H1 (cell line): ENCODE data around the gene LARP4B. TPM values are rescaled to one million over a fixed set of nuclear protein-coding genes. Genes with fewer than 3 reads are reported as not detected.

Experiments
- CTCF ChIA-PET: fragments of 300-600 bp; sonication (Branson Sonifier 250); formaldehyde crosslinking; loops from one replicate; lab custom pipeline; 2021; ENCODE audit not compliant: partially characterized antibody; lab: Charles Lee
- POLR2A ChIA-PET: fragments of 300-600 bp; sonication (Branson Sonifier 250); formaldehyde crosslinking; loops from one replicate; lab custom pipeline; 2021; ENCODE audit warnings: inconsistent platforms; ENCODE audit not compliant: partially characterized antibody; lab: Charles Lee
- DNase-seq, 2 experiments: peaks; one replicate each; pipeline versions ENCODE4 v3.0.0 to v3.0.0-alpha.2; 2010 to 2022; ENCODE audit warnings: low spot score in 2 of 2, low read depth in 1 of 2, mixed read lengths in 1 of 2
- FAIRE-seq: peaks from 2 replicates; lab custom pipeline; 2011; peaks lifted over from hg19 to GRCh38; lab: Jason Lieb, UNC
- H2AFZ ChIP-seq: 2 replicates; pipeline ENCODE4 v1.8.1; 2012; ENCODE audit warnings: low read length, inconsistent platforms
- H2AK5ac ChIP-seq: 2 replicates; pipeline ENCODE4 v1.6.1; 2013; ENCODE audit warnings: low read depth, low read length
- H2BK120ac ChIP-seq: replicated peaks from 2 replicates; pipeline ENCODE3; 2013; ENCODE audit warnings: low read depth, low read length, inconsistent platforms
- H2BK12ac ChIP-seq: 2 replicates; pipeline ENCODE4 v1.6.1; 2013; ENCODE audit warnings: low read depth, low read length
- H2BK15ac ChIP-seq: 2 replicates; pipeline ENCODE4 v1.6.1; 2013; ENCODE audit warnings: low read length
- H2BK20ac ChIP-seq: 2 replicates; pipeline ENCODE4 v1.6.1; 2013; ENCODE audit warnings: low read length
- H2BK5ac ChIP-seq: 2 replicates; pipeline ENCODE4 v1.6.1; 2013; ENCODE audit warnings: low read depth, low read length
- H3K14ac ChIP-seq: 2 replicates; pipeline ENCODE4 v1.6.1; 2013; ENCODE audit warnings: inconsistent platforms; ENCODE audit not compliant: insufficient read length
- H3K18ac ChIP-seq: 2 replicates; pipeline ENCODE4 v1.6.1; 2013; ENCODE audit warnings: low read length; ENCODE audit errors: extremely low read depth
- H3K23ac ChIP-seq: 2 replicates; pipeline ENCODE4 v1.6.1; 2013; ENCODE audit warnings: inconsistent platforms; ENCODE audit not compliant: insufficient read length
- H3K23me2 ChIP-seq: 2 replicates; pipeline ENCODE4 v1.6.1; 2013; ENCODE audit warnings: low read depth, low read length
- H3K27ac ChIP-seq: 2 replicates; pipeline ENCODE4 v1.6.1; 2011; ENCODE audit warnings: low read depth, low read length, inconsistent platforms
- H3K27me3 ChIP-seq, 4 experiments: replicated peaks in 1 of 4; 1 replicate in 1 of 4; 2 replicates in 3 of 4; pipeline versions ENCODE4 v1.6.1 to v1.8.1; 2011 to 2013; ENCODE audit warnings: low read length in 3 of 4, mild to moderate bottlenecking in 3 of 4, inconsistent platforms in 2 of 4, mixed read lengths in 2 of 4, moderate library complexity in 1 of 4; ENCODE audit not compliant: control insufficient read depth in 3 of 4, insufficient read depth in 3 of 4; ENCODE audit errors: extremely low read depth in 1 of 4
- H3K36me3 ChIP-seq, 4 experiments: 2 replicates each; pipeline versions ENCODE4 v1.6.1 to v1.8.1; 2011 to 2013; ENCODE audit warnings: mild to moderate bottlenecking in 4 of 4, low read length in 3 of 4, moderate library complexity in 2 of 4, control low read depth in 1 of 4, inconsistent platforms in 1 of 4; ENCODE audit not compliant: insufficient read depth in 4 of 4, control insufficient read depth in 2 of 4
- H3K4ac ChIP-seq: replicated peaks from 2 replicates; pipeline ENCODE3; 2013; ENCODE audit warnings: low read length, low read depth, mixed read lengths, inconsistent platforms; ENCODE audit not compliant: insufficient read length
- H3K4me1 ChIP-seq, 4 experiments: replicated peaks in 1 of 4; 1 replicate in 1 of 4; 2 replicates in 3 of 4; pipeline versions ENCODE4 v1.6.1 to v1.8.1; 2011 to 2013; ENCODE audit warnings: low read length in 3 of 4, inconsistent platforms in 2 of 4, mixed read lengths in 1 of 4; ENCODE audit not compliant: insufficient read depth in 4 of 4, control insufficient read depth in 3 of 4
- H3K4me2 ChIP-seq, 2 experiments: 2 replicates each; pipeline versions ENCODE4 v1.6.1 to v1.8.1; 2011 to 2013; ENCODE audit warnings: low read depth in 2 of 2, low read length in 2 of 2, control low read depth in 1 of 2, inconsistent platforms in 1 of 2, mild to moderate bottlenecking in 1 of 2; ENCODE audit not compliant: insufficient read depth in 1 of 2
- H3K4me3 ChIP-seq, 4 experiments: fragments of 200-600, 300-600 bp in 1 of 4; sonication (generic), shearing (Covaris generic), sonication (Bioruptor Twin) in 1 of 4; 2 replicates each; pipeline versions ENCODE4 v1.5.1 to v1.8.1; 2011 to 2016; ENCODE audit warnings: low read length in 4 of 4, low read depth in 3 of 4, control low read depth in 2 of 4, inconsistent platforms in 2 of 4, mild to moderate bottlenecking in 2 of 4, mixed read lengths in 1 of 4, moderate library complexity in 1 of 4; ENCODE audit not compliant: insufficient read depth in 2 of 4; ENCODE audit errors: extremely low read depth in 1 of 4
- H3K56ac ChIP-seq: replicated peaks from 2 replicates; pipeline ENCODE3; 2013; ENCODE audit warnings: low read depth, mild to moderate bottlenecking, mixed read lengths, low read length, inconsistent platforms; ENCODE audit not compliant: insufficient read length
- H3K79me1 ChIP-seq: 2 replicates; pipeline ENCODE4 v1.6.1; 2013; ENCODE audit warnings: low read depth, low read length, control low read depth
- H3K79me2 ChIP-seq, 2 experiments: 2 replicates each; pipeline versions ENCODE4 v1.6.1 to v1.8.1; 2012 to 2013; ENCODE audit warnings: low read length in 2 of 2, mild to moderate bottlenecking in 2 of 2, inconsistent platforms in 1 of 2; ENCODE audit not compliant: insufficient read depth in 2 of 2, control insufficient read depth in 1 of 2
- H3K9ac ChIP-seq, 4 experiments: replicated peaks in 1 of 4; 1 replicate in 1 of 4; 2 replicates in 3 of 4; pipeline versions ENCODE4 v1.6.1 to v1.8.1; 2011 to 2013; ENCODE audit warnings: low read depth in 3 of 4, low read length in 3 of 4, control low read depth in 2 of 4, mild to moderate bottlenecking in 2 of 4, moderate library complexity in 2 of 4, inconsistent platforms in 1 of 4; ENCODE audit errors: extremely low read depth in 1 of 4
- H3K9me3 ChIP-seq, 2 experiments: 2 replicates each; pipeline versions ENCODE4 v1.6.1 to v1.8.1; 2012 to 2013; ENCODE audit warnings: mild to moderate bottlenecking in 2 of 2, moderate library complexity in 2 of 2, control low read depth in 1 of 2, inconsistent platforms in 1 of 2, low read depth in 1 of 2, low read length in 1 of 2, mixed read lengths in 1 of 2; ENCODE audit not compliant: insufficient read depth in 2 of 2
- H4K20me1 ChIP-seq, 2 experiments: replicated peaks in 1 of 2; 2 replicates each; pipeline versions ENCODE3 to v1.8.1; 2011 to 2013; ENCODE audit warnings: inconsistent platforms in 2 of 2, low read length in 2 of 2, mild to moderate bottlenecking in 1 of 2; ENCODE audit not compliant: insufficient read depth in 2 of 2, control insufficient read depth in 1 of 2
- H4K5ac ChIP-seq: 2 replicates; pipeline ENCODE4 v1.6.1; 2013; ENCODE audit warnings: low read length, low read depth, mixed read lengths, inconsistent platforms; ENCODE audit not compliant: insufficient read length
- H4K8ac ChIP-seq: 2 replicates; pipeline ENCODE4 v1.8.0; 2013; ENCODE audit warnings: mild to moderate bottlenecking, moderate library complexity, low read length, inconsistent platforms; ENCODE audit not compliant: insufficient read depth; ENCODE audit errors: extremely low read depth
- H4K91ac ChIP-seq: replicated peaks from 2 replicates; pipeline ENCODE3; 2013; ENCODE audit warnings: low read length, mixed read lengths, inconsistent platforms; ENCODE audit not compliant: insufficient read length
- BACH1 ChIP-seq: IDR thresholded peaks from 2 replicates; pipeline ENCODE4 v1.6.1; 2012; ENCODE audit warnings: low read length, improper control_type of control experiment
- CEBPB ChIP-seq: IDR thresholded peaks from 2 replicates; pipeline ENCODE4 v1.6.1; 2012; ENCODE audit warnings: low read depth, low read length
- EZH2 ChIP-seq: fragments of 200-600 bp; sonication (generic); IDR thresholded peaks from 2 replicates; pipeline ENCODE4 v1.7.1; 2012; ENCODE audit warnings: low read depth, mild to moderate bottlenecking, moderate library complexity, low read length, inconsistent platforms; ENCODE audit not compliant: severe bottlenecking
- GTF2F1 ChIP-seq: IDR thresholded peaks from 2 replicates; pipeline ENCODE4 v1.6.1; 2012; ENCODE audit warnings: low read depth, low read length, improper control_type of control experiment, borderline replicate concordance
- PHF8 ChIP-seq: fragments of 200-600 bp; sonication (generic); conservative IDR thresholded peaks from 2 replicates; pipeline ENCODE4 v1.7.1; 2012; ENCODE audit warnings: low read depth, mild to moderate bottlenecking, inconsistent platforms, low read length, moderate library complexity
- SIRT6 ChIP-seq: IDR thresholded peaks from one replicate; pipeline ENCODE4 v1.7.1; 2012; ENCODE audit warnings: low read length, inconsistent platforms
- SP4 ChIP-seq: IDR thresholded peaks from 2 replicates; pipeline ENCODE4 v1.6.1; 2012; ENCODE audit warnings: low read length, inconsistent platforms
- YY1 ChIP-seq: IDR thresholded peaks from 2 replicates; pipeline ENCODE4 v1.6.1; 2011; ENCODE audit warnings: low read depth, mild to moderate bottlenecking, low read length
- WGBS, 2 experiments: shearing (Covaris generic) in 1 of 2; methylation state at CpG; one replicate each; pipeline versions ENCODE4 v1.1.6 to v1.1.7; 2013 to 2015; ENCODE audit warnings: low lambda C conversion rate in 2 of 2, mixed read lengths in 2 of 2, inconsistent platforms in 1 of 2, low coverage in 1 of 2, missing lambda C conversion rate in 1 of 2; ENCODE audit not compliant: insufficient replicate concordance in 2 of 2, insufficient coverage in 1 of 2, insufficient read length in 1 of 2; ENCODE audit errors: extremely low coverage in 1 of 2, missing lambda C conversion rate in 1 of 2; 5-methylcytosine and 5-hydroxymethylcytosine counted together
- polyA plus RNA-seq, 7 experiments: library from polyadenylated mRNA; depleted of rRNA in 3 of 7; stranded (reverse) in 5 of 7; unstranded in 2 of 7; fragments of >200 nt in 5 of 7; fragments of 200-250 nt in 2 of 7; gene quantifications; 1 replicate in 5 of 7; 2 replicates in 1 of 7; 4 replicates in 1 of 7; pipeline versions ENCODE4 v1.2.1 to v1.2.3, GENCODE V29; 2011 to 2013; ENCODE audit warnings: missing spikeins in 2 of 7, mixed read lengths in 2 of 7
- total RNA-seq: library from RNA; stranded (reverse); fragmentation: NEBNext Ultra II Directional; extraction: Animal tissue kit (Norgen Biotek cat#: 25700); gene quantifications from 2 replicates; pipeline ENCODE4 v1.2.1, GENCODE V29; 2021

LARP4B gene
- total and polyA plus RNA-seq, 2 of the 8 experiments (the other 6 are each of a cell fraction or from before 2014, with no cell fraction given) = 20.1 to 78.6 TPM

GRCh38 chr10:792083-792791 is 139.3 kb downstream of the LARP4B start:
- Histone ChIP-seq H3K79me1 (no peaks in the 10 kb centered on the region), H2AK5ac (no peak overlapping the region), H3K27ac (no peak overlapping the region), H2BK15ac (no peak overlapping the region), H3K56ac (no peak overlapping the region), H3K4me2 (no peak overlapping the region), H4K20me1 (peaks cover 0 to 2% of the 10 kb centered on the region in 2 experiments), H3K4me1 (peaks cover 0 to 3% (median 0%) of the 10 kb centered on the region in 4 experiments; a peak in 3 of 7 replicates), H3K79me2 (no peaks in the 10 kb centered on the region), H4K91ac (no peak overlapping the region), H3K9ac (no peak overlapping the region), H3K4me3 (no peak overlapping the region), H2AFZ (no peak overlapping the region), H3K23ac (no peak overlapping the region), H3K36me3 (no peaks in the 10 kb centered on the region), H2BK20ac (no peak overlapping the region), H2BK5ac (no peak overlapping the region), H3K27me3 (peaks cover 0 to 4% (median 0%) of the 10 kb centered on the region in 4 experiments; a peak in 2 of 7 replicates), H3K9me3 (peaks cover 11 to 14% of the 10 kb centered on the region in 2 experiments; a peak in 3 of 4 replicates), H4K5ac (no peak overlapping the region), H2BK12ac (no peak overlapping the region), H4K8ac (no peak overlapping the region), H3K4ac (no peak overlapping the region), H2BK120ac (no peak overlapping the region), H3K14ac (no peak overlapping the region), H3K18ac (no peak overlapping the region), H3K23me2 (no peaks in the 10 kb centered on the region)
- POLR2A ChIA-PET = no interaction called here
- DNase-seq (no peak), FAIRE-seq (no peak)
- CTCF ChIA-PET = interaction anchor here (0.6 to 1.6 kb wide), 5 partner anchors 18 to 393 kb away, joined by 3 to 4 read pairs (median 3); no protein-coding TSS in a partner anchor
- 88% methylated on average over 12 of the region's 16 CpGs; no CpG with 5 or more reads in 1 of the 2 experiments for WGBS, 2 experiments
- no peak for TF ChIP-seq EZH2
- no peak for TF ChIP-seq GTF2F1
- TF ChIP-seq CEBPB = no peak
- TF ChIP-seq SIRT6 = no peak
- TF ChIP-seq YY1 = no peak
- no peak for TF ChIP-seq SP4
- no peak for TF ChIP-seq BACH1
- no peak for TF ChIP-seq PHF8
